IPS-20b (cell line): ENCODE results near the gene LRRTM1.

Experiments
- H3K27ac ChIP-seq: one replicate; pipeline ENCODE4 v1.5.1; 2013; ENCODE audit warnings: low read length
- H3K27me3 ChIP-seq: 2 replicates; pipeline ENCODE4 v1.6.1; 2013; ENCODE audit warnings: mild to moderate bottlenecking, low read length, inconsistent platforms; ENCODE audit not compliant: insufficient read depth
- H3K36me3 ChIP-seq: 2 replicates; pipeline ENCODE4 v1.6.1; 2013; ENCODE audit warnings: low read depth, mild to moderate bottlenecking, inconsistent platforms, low read length, moderate library complexity; ENCODE audit not compliant: insufficient read depth
- H3K4me1 ChIP-seq: 2 replicates; pipeline ENCODE4 v1.6.1; 2013; ENCODE audit warnings: mild to moderate bottlenecking, control low read depth, inconsistent platforms, low read length, moderate library complexity; ENCODE audit not compliant: insufficient read depth
- H3K4me3 ChIP-seq: 2 replicates; pipeline ENCODE4 v1.5.1; 2013; ENCODE audit warnings: mild to moderate bottlenecking, low read length, inconsistent platforms
- H3K9ac ChIP-seq: 2 replicates; pipeline ENCODE4 v1.6.1; 2013; ENCODE audit warnings: low read depth, mild to moderate bottlenecking, inconsistent platforms, low read length, moderate library complexity
- H3K9me3 ChIP-seq: 2 replicates; pipeline ENCODE4 v1.6.1; 2013; ENCODE audit warnings: mild to moderate bottlenecking, low read depth, low read length, inconsistent platforms; ENCODE audit not compliant: insufficient read depth

LRRTM1 gene

GRCh38 chr2:80259292-80259691, 45.3 kb downstream of the LRRTM1 start:
- H3K9ac ChIP-seq, result no peak overlapping the region
- no peak overlapping the region for H3K4me3 ChIP-seq
- peaks cover 4% of the 10 kb centered on the region; the same call in 1 of the 2 replicates for H3K4me1 ChIP-seq
- no peaks in the 10 kb centered on the region for H3K27me3 ChIP-seq
- no peaks in the 10 kb centered on the region for H3K9me3 ChIP-seq
- H3K27ac ChIP-seq, result no peak overlapping the region
- no peaks in the 10 kb centered on the region for H3K36me3 ChIP-seq

GRCh38 chr2:80258793-80259192, 45.8 kb downstream of the LRRTM1 start:
- Histone ChIP-seq H3K9ac (no peak overlapping the region), H3K9me3 (no peaks in the 10 kb centered on the region), H3K27me3 (no peaks in the 10 kb centered on the region), H3K27ac (no peak overlapping the region), H3K36me3 (no peaks in the 10 kb centered on the region), H3K4me3 (no peak overlapping the region), H3K4me1 (peaks cover 4% of the 10 kb centered on the region; the same call in 1 of the 2 replicates)

- Histone ChIP-seq H3K4me3 (no peak overlapping the region), H3K9me3 (no peaks in the 10 kb centered on the region), H3K27me3 (no peaks in the 10 kb centered on the region), H3K4me1 (peaks cover 4% of the 10 kb centered on the region; the same call in 1 of the 2 replicates), H3K9ac (no peak overlapping the region), H3K36me3 (no peaks in the 10 kb centered on the region), H3K27ac (no peak overlapping the region)
Observed at GRCh38 chr2:80258341-80258740, 46.2 kb downstream of the LRRTM1 start.

DNA sequence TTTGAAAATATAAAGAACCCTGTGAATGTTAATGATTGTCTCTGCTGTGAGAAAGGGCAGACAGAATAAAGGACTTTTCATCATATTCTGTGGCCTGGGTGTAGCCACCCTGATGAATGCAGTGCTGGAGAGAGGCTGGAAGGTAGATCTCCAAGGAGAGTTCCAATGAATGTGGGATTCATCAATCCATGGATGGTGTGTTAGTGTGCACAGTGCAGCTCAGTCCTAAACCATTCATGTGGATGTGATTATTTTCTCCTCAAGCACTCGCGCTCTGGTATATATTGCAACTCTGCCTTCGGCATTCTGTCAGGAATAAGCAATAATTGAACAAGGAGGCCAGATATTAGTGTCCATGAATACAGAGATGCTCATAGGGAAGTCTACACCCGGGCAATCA, 47.1 kb downstream of the LRRTM1 start:
- H3K4me1 ChIP-seq, result peaks cover 4% of the 10 kb centered on the region; the same call in 1 of the 2 replicates
- H3K9ac ChIP-seq, result no peak overlapping the region
- H3K27me3 ChIP-seq, result no peaks in the 10 kb centered on the region
- no peak overlapping the region for H3K4me3 ChIP-seq
- no peak overlapping the region for H3K27ac ChIP-seq
- no peaks in the 10 kb centered on the region for H3K36me3 ChIP-seq
- H3K9me3 ChIP-seq, result no peaks in the 10 kb centered on the region

DNA sequence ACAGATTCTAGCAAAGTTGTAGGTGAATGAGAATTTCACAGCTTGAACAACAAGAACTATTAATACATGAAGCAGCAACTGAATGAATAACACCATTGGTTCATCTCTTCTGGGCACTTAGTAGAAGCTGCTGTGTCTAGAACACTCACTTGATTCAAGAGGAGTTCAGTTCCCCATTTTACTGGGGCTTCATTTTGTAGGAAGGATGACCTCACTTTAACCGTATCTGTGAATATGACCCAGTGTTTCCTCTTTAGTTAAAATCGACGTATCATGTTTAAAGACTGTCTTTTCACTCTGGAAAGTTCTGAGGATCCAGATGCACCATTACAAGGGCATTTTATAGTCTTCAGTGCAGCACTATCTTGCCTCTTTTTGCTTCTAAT, 47.8 kb downstream of the LRRTM1 start:
- Histone ChIP-seq H3K9me3 (no peaks in the 10 kb centered on the region), H3K4me1 (peaks cover 4% of the 10 kb centered on the region; the same call in 1 of the 2 replicates), H3K27ac (no peak overlapping the region), H3K27me3 (no peaks in the 10 kb centered on the region), H3K36me3 (no peaks in the 10 kb centered on the region), H3K4me3 (no peak overlapping the region), H3K9ac (no peak overlapping the region)

GRCh38 chr2:80255918-80256781, 48.4 kb downstream of the LRRTM1 start:
- Histone ChIP-seq H3K36me3 (no peaks in the 10 kb centered on the region), H3K4me1 (peaks cover 4% of the 10 kb centered on the region; the same call in 1 of the 2 replicates), H3K9me3 (no peaks in the 10 kb centered on the region), H3K4me3 (no peak overlapping the region), H3K27me3 (no peaks in the 10 kb centered on the region), H3K27ac (no peak overlapping the region), H3K9ac (no peak overlapping the region)

DNA sequence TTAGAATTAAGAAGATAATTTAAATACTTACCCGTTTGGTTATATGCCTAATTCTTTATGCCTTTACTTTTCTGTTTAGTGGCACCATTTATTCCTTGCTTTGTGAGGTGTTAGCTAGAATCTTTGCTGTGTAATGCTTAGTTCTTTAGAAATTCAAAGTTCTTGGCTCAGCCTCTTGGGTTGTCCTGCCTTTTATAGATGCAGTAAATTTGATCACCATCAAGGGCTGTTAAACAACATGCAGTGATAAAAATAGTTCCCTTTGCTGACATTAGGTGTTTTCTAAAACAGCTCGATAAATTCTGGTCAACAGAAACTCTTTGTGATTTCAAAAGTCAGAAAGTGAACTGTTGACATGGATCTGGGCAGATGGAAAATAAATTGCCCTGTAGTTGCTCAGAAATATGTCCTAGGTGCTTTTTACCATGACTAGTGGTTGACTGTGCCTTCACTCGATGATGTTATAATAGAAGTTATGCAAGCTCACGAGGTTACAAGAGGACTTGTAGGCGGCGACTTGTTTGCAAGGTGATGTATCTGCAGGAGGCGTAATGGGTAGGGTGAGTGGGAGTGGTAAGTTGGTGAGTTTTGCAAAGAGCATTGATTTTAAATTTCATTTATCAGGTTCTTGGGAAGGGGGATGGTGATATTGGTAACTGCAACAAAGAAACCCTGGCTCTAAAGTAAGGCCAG, 52.1 kb downstream of the LRRTM1 start:
- H3K27ac ChIP-seq, result no peak overlapping the region
- no peaks in the 10 kb centered on the region for H3K9me3 ChIP-seq
- peaks cover 4% of the 10 kb centered on the region; the same call in 1 of the 2 replicates for H3K4me1 ChIP-seq
- no peak overlapping the region for H3K9ac ChIP-seq
- no peak overlapping the region for H3K4me3 ChIP-seq
- no peaks in the 10 kb centered on the region for H3K36me3 ChIP-seq
- no peaks in the 10 kb centered on the region for H3K27me3 ChIP-seq
